IgD-negative memory B cell (primary cell): ENCODE results near the gene ZCCHC2. TPM values are rescaled to one million over a fixed set of nuclear protein-coding genes. Genes with fewer than 3 reads are reported as not detected.

Experiments
- H3K27ac Mint-ChIP-seq, 3 donors: one replicate each; pipeline ENCODE4 v1.8.0; 2020 to 2022; ENCODE audit warnings: mild to moderate bottlenecking in 3 of 3, mixed read lengths in 3 of 3, moderate library complexity in 1 of 3
- H3K27me3 Mint-ChIP-seq: one replicate; pipeline ENCODE4 v1.8.0; 2021; ENCODE audit warnings: mixed read lengths
- H3K36me3 Mint-ChIP-seq: one replicate; pipeline ENCODE4 v1.8.0; 2020; ENCODE audit warnings: mild to moderate bottlenecking, mixed read lengths
- H3K4me1 Mint-ChIP-seq, 3 donors: one replicate each; pipeline ENCODE4 v1.8.0; 2020 to 2022; ENCODE audit warnings: mixed read lengths in 3 of 3, mild to moderate bottlenecking in 1 of 3
- H3K4me3 Mint-ChIP-seq, 4 donors: one replicate each; pipeline ENCODE4 v1.8.0; 2020 to 2022; ENCODE audit warnings: mild to moderate bottlenecking in 4 of 4, mixed read lengths in 4 of 4, moderate library complexity in 3 of 4
- H3K9me3 Mint-ChIP-seq, 3 donors: one replicate each; pipeline ENCODE4 v1.8.0; 2020 to 2021; ENCODE audit warnings: mixed read lengths in 3 of 3, mild to moderate bottlenecking in 1 of 3
- polyA plus RNA-seq: library from polyadenylated mRNA; unstranded; fragments of 300-500 nt; fragmentation: Illumina TruSeq; gene quantifications from one replicate; pipeline ENCODE4 v1.2.3, GENCODE V29; 2021

ZCCHC2 gene
- polyA plus RNA-seq, 1 donor from 2014 or later = 2.9 TPM

DNA sequence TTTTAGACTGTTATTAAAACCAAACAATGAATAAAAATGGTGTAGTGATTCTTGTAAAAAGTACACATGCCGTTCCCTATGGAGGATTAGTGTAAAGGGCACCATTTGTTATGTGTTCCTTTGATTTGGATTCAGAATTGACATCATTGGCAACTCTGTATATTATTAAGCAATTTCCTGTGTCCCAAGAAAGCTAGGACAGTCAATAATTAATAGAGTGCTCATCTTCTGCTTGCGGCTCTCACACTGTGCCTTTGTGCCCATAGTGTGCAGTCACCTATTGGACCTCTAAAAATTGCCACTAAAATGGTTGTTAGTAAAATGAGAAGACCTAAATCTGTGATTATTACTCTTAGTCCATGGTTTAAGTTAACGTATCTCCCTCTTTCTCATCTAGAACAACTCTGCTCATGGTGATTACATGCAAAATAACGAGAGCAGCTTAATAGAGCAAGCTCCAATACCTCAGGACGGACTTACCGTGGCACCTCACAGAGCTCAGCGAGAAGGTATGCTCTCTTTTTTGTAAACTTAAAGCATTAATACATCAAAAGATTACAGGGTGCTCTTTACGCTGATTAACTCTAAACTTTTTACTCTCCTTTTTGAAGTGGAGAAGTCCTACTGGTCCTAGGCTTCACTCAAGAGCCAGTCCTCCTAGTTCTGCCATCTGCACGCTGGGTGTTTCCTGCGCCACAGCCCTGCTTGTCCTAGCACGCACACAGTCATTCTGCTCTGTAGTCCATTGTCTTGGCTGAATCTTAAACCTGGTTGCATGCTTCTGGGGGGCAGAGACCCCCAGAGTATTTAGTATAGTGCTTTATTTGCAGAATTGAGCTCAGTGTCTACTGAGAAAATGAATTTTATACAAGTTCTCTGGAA, 16.7 kb downstream of the ZCCHC2 start:
- H3K4me1 Mint-ChIP-seq = peaks cover 20 to 34% (median 26%) of the 10 kb centered on the region in 3 donors

DNA sequence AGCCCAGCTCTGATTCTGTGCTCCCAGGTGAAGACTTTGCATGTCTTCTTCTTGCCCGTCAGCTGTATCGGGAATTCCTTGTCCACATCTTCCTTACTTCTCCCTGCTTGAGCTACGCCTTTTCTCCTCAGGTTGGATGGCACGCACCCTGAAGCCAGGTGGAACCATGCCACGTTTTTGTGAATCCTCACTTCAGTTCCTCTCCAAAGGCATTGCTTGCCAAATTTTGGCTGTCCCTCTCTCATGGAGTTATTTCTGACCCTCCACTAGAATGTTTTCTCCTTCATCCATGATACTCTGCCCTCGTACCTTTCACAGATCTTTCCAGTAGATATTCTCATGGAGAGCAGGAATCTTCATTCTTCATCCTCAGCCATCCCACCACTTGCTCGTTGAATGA, 20.2 kb downstream of the ZCCHC2 start:
- Mint-ChIP-seq H3K9me3 (no peaks in the 10 kb centered on the region), H3K4me3 (no peak overlapping the region), H3K4me1 (peaks cover 2 to 9% (median 4%) of the 10 kb centered on the region in 3 donors), H3K27ac (peak overlapping the region in 1 of 3 donors; percentile 9), H3K27me3 (no peaks in the 10 kb centered on the region), H3K36me3 (peaks cover 3% of the 10 kb centered on the region)

More for the DNA sequence above, 16.7 kb downstream of the ZCCHC2 start:
- Mint-ChIP-seq H3K9me3 (no peaks in the 10 kb centered on the region), H3K27ac (peak overlapping the region in 1 of 3 donors; percentile 73), H3K36me3 (no peaks in the 10 kb centered on the region), H3K27me3 (no peaks in the 10 kb centered on the region), H3K4me3 (no peak overlapping the region)

DNA sequence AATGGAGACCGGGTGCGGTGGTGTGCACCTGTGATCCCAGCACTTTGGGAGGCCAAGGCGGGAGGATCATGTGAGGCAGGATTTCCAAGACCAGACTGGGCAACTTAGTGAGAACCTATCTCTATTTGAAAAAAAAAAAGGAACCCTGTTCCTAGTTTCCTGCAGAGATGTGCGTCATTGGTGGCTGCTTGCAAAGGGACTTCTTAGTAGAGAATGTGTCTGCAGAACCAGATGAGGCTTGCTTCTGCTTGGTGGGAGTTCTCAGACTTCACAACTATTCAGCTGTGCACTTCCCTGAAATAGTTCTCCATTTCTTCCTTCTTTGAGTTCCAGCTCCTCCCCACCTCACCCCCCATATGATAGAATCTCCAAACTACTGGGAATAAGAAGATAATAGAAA, 22.3 kb downstream of the ZCCHC2 start:
- no peaks in the 10 kb centered on the region for H3K9me3 Mint-ChIP-seq
- H3K27me3 Mint-ChIP-seq = no peaks in the 10 kb centered on the region
- H3K36me3 Mint-ChIP-seq = peaks cover 3% of the 10 kb centered on the region
- H3K4me3 Mint-ChIP-seq = no peak overlapping the region
- no peak overlapping the region for H3K27ac Mint-ChIP-seq
- peaks cover 0 to 4% (median 2%) of the 10 kb centered on the region in 3 donors for H3K4me1 Mint-ChIP-seq

DNA sequence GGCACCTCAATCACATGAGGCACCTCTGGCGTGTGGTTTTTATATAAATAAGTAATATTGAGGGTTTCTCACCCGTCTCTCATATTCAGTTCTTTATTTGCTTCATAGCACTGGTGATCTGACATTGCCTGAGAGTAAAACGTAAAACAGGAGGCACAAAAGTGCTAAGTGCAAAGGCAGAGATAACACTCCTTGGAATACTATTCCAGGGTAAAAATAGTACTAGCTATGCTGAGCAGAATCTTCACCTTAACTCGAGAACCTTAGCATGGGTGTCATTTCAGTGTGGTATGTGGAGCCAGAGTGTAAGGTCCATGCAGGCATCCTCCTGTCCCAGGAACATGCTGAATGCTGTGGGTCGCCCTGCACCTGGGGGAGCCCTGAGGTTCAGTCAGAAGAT, 26.9 kb downstream of the ZCCHC2 start:
- Mint-ChIP-seq H3K36me3 (peaks cover 8% of the 10 kb centered on the region), H3K4me1 (peaks cover 8 to 12% (median 10%) of the 10 kb centered on the region in 3 donors), H3K4me3 (no peak overlapping the region), H3K27me3 (no peaks in the 10 kb centered on the region), H3K9me3 (no peaks in the 10 kb centered on the region), H3K27ac (no peak overlapping the region)

DNA sequence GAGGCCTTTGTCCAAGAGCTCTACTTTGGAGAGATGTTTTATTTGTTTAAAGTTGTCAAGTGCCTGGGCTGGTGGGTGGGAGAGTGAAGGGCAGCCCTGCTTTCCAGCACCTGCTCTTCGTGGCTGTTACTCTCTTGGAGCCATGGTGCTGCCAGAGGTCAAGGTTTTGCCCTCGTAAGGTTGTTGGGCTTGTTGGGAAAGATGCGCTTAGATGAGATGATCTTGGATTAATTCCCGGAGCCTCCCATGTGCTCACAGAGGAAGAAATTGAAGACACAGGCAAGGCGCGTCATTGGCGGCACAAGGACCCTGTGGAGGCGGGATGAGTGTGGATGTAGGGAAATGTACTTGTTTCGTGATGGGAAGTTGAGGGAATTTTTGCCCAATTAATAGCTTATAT, 27.9 kb downstream of the ZCCHC2 start:
- Mint-ChIP-seq H3K27me3 (no peaks in the 10 kb centered on the region), H3K4me3 (no peak overlapping the region), H3K4me1 (peaks cover 8 to 12% (median 10%) of the 10 kb centered on the region in 3 donors), H3K9me3 (no peaks in the 10 kb centered on the region), H3K27ac (peak overlapping the region in 1 of 3 donors; percentile 39), H3K36me3 (peaks cover 7% of the 10 kb centered on the region)

DNA sequence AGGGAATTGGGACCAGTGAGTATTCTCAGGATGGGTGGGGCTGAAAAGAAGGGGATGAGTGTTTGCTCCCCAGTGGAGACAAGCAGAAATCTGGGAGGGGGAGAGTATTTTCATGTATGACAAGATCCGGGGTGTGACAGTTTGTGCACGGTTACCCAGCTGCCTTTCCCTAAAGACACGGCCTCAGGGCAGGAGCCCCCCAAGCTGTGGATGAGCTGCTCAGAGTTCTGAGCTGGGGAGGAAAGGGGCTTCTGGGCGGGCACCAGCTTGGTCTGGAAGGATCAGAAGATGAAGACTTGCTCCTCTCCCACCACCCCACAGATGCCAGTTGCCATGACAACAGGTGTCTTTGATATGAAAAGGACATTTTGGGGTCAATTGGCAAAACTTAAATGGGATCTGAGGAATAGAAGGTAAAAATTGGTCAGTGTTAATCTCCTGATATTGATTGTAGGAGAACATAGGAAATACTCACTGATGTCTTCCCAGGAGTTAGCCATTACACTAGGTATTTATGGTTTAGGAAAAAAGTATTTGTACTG, 29.2 kb downstream of the ZCCHC2 start:
- Mint-ChIP-seq H3K4me3 (no peak overlapping the region), H3K36me3 (peaks cover 8% of the 10 kb centered on the region), H3K27ac (no peak overlapping the region), H3K9me3 (no peaks in the 10 kb centered on the region), H3K27me3 (no peaks in the 10 kb centered on the region), H3K4me1 (peaks cover 8 to 14% (median 10%) of the 10 kb centered on the region in 3 donors)

DNA sequence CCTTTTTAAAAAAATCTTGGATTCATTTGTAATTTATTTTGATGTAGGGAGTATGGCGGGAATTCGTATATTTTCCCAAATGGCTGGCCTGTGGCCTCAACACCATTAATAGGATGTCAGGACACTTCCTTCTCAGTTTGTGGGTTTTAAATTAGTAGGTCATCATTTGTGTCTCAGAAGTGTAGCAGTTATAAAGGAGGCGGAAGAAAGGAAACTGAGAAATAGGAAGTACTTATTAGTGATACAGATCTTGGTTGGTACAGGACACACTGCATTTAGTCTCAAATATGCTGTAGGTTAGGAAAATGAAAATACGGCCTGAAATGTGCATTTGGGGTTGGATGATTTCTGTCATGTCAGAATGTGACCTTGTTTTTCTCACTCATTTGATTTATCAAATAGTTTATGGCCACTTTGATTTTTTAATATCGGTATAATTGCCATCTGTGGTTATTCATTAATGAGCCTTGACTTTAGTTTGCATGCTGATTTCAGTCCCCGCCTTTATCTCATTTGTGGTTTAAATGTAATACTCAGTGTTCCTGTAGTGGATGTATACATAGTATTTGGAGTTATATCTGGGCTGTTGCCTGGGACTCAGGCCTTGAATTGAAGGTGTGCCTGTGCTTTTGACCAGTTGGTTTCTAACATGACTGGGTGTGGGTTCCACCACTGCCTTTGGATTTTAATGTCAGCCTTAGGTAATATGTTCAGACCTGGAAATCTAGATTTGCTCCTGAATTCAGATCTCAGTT, 31.4 kb downstream of the ZCCHC2 start:
- Mint-ChIP-seq H3K27me3 (no peaks in the 10 kb centered on the region), H3K9me3 (no peaks in the 10 kb centered on the region), H3K4me3 (peak overlapping the region in 1 of 4 donors; percentile 9), H3K4me1 (peaks cover 14 to 26% (median 14%) of the 10 kb centered on the region in 3 donors), H3K36me3 (peaks cover 8% of the 10 kb centered on the region), H3K27ac (peak overlapping the region in 1 of 3 donors; percentile 36)

DNA sequence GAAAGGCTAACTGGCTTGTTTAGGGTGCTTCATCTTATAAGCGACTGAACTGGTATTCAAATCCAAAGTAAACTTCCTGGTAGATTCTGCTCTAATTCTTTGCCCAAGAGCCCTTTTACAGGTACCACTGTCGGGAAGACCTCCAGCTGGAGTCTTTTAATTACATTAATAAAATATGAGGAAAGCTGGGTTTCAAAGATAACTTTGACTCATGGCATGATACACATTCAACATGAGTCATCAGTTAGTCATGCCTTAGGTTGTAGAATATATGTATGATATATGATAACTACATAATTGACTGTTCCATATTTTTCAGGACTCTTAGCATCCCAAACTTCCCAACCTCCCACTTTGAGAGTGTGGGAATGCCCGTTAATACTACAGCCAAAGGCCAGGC, 32.3 kb downstream of the ZCCHC2 start:
- Mint-ChIP-seq H3K4me3 (no peak overlapping the region), H3K9me3 (no peaks in the 10 kb centered on the region), H3K27me3 (no peaks in the 10 kb centered on the region), H3K27ac (no peak overlapping the region), H3K4me1 (peaks cover 14 to 26% (median 14%) of the 10 kb centered on the region in 3 donors), H3K36me3 (peaks cover 8% of the 10 kb centered on the region)

DNA sequence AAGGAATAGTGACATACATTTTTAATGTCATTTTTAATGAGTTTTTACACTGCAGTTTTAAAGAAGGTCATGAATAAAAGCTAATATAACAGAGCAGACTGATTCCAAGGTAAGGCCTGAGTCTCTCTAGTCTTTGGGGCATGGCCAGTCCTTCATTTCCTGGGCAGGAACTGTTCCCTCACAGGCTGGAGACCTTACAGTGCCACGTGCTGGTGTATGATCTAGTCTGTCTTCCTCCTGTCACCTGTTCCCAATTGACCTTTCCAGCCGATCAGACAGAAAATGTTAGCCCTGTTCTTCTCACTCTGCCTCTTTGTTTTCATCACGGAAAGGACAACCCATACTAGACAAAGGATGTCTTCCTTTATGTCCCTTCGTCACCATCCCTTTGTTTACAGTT, 33.6 kb downstream of the ZCCHC2 start:
- Mint-ChIP-seq H3K36me3 (peaks cover 8% of the 10 kb centered on the region), H3K27me3 (no peaks in the 10 kb centered on the region), H3K4me3 (no peak overlapping the region), H3K27ac (no peak overlapping the region), H3K9me3 (no peaks in the 10 kb centered on the region), H3K4me1 (peaks cover 14 to 26% (median 14%) of the 10 kb centered on the region in 3 donors)

DNA sequence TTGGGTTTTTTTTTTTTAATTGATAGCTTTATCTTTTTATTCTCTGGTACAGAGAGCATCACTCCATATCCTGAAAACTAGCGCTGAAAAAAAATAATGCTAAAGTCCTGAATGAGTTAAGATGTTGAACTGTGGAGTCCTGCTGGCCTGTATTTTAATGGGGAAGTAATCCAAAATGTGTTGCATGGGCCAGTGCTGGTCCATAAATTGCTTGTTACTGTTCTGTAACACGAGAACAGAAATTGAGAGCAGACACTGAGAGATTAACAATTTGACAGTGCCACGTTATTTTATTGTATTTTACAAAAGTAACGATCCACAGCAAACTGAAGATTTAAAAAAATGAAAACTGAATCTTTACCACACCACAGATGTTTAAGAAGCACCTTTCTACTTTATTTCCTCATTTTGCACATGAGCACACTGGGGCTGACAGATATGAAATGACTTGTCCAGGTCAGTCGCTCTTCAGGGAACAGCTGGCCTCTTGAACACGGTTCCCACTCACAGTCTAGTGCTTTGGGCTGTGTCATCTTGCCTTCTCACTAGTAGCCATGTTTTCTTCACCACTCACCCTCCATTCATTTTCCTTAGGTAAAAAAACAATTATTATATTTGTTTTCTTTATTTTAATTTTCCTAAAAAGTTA, 35.3 kb downstream of the ZCCHC2 start:
- Mint-ChIP-seq H3K36me3 (peaks cover 10% of the 10 kb centered on the region), H3K9me3 (no peaks in the 10 kb centered on the region), H3K27ac (peak overlapping the region in 2 of 3 donors; percentile 12 to 43), H3K27me3 (no peaks in the 10 kb centered on the region), H3K4me1 (peaks cover 13 to 26% (median 14%) of the 10 kb centered on the region in 3 donors), H3K4me3 (no peak overlapping the region)

DNA sequence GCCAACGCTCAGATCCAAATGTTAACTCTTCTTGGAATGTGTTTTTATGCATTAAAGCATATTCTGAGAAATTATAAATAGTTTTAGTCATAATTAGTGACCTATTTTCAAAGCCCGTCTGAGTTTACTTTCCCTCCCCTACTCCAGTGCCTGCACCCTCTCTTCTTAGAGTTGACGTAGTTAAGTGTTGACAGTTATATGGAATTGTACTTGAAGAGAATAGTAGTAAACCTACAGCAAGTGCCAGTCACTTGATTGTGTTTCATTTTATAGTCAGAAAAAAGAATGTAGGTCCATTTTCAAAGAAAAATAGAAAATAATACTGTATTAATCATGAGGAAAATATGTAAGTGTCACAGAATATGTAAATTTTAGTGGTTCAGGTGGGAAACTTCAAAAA, 41.2 kb downstream of the ZCCHC2 start:
- H3K4me1 Mint-ChIP-seq = no peaks in the 10 kb centered on the region
- H3K4me3 Mint-ChIP-seq = no peak overlapping the region
- H3K36me3 Mint-ChIP-seq = peaks cover 7% of the 10 kb centered on the region
- H3K27me3 Mint-ChIP-seq = no peaks in the 10 kb centered on the region
- H3K27ac Mint-ChIP-seq = no peak overlapping the region
- no peaks in the 10 kb centered on the region for H3K9me3 Mint-ChIP-seq

DNA sequence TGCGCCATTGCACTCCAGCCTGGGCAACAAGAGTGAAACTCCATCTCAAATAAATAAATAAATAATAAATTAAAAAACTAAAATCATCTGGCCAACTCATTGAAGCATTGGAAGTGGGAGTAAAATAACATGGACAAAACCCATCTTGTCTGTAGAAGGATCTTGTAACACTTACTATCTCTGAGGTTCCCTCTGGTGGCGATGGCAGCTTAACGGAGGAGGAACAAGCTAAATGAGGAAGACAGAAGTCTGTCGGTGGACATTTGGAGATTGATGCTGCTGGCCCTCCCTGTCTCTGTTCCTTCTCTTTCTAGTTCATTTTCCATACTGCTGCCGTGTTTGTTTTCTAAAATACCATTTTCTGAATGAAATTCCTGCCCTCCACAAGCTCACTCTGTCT, 43.4 kb downstream of the ZCCHC2 start:
- no peaks in the 10 kb centered on the region for H3K9me3 Mint-ChIP-seq
- no peak overlapping the region for H3K4me3 Mint-ChIP-seq
- no peaks in the 10 kb centered on the region for H3K27me3 Mint-ChIP-seq
- no peaks in the 10 kb centered on the region for H3K4me1 Mint-ChIP-seq
- peak overlapping the region in 1 of 3 donors; percentile 4 for H3K27ac Mint-ChIP-seq
- peaks cover 18% of the 10 kb centered on the region for H3K36me3 Mint-ChIP-seq

DNA sequence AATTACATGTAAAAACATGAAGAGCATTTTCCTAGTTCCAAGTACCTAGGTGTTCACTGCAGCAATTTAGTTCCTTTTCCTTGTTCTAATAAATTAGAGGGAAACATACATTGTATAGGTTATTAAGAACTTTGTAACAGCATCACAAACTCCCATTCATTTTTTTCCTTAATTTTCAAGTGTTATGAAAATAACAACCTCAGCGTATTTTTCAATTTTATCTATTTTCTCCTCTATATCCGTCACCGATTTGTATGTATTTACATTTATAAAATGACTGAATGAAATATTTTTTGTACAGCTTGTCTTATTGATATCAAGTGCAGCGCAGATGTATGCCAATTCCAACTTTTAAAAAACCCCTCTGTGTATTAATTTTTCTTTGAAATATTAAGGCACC, 44.0 kb downstream of the ZCCHC2 start:
- Mint-ChIP-seq H3K9me3 (no peaks in the 10 kb centered on the region), H3K36me3 (peaks cover 20% of the 10 kb centered on the region), H3K27ac (no peak overlapping the region), H3K4me1 (no peaks in the 10 kb centered on the region), H3K4me3 (no peak overlapping the region), H3K27me3 (no peaks in the 10 kb centered on the region)

DNA sequence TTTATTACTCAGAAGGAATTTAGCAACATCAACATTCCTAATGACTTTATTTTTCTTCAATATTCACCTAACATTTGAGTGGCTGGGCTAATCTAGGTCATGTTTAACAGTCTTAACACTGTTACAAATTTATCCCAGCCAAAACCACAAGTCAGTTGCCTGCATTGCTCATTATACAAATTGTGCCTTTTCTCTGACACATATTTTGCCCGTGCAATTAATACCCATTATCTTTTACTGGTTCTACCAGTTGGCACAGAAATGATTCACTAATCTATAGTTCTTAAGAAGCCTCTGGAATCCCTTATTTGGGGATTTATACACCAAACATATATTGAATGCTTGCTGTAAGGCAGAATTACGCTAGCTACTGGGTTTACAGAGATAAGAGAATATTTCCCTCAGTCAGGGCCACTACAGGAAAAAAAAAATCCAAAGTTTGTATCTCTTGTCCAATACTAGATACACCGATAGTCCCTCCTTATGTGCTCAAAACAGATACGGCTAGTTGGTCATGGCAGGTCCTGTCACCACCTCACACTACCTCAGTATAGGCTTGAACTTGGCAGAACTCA, 46.3 kb downstream of the ZCCHC2 start:
- H3K27me3 Mint-ChIP-seq = no peaks in the 10 kb centered on the region
- H3K4me1 Mint-ChIP-seq = no peaks in the 10 kb centered on the region
- no peaks in the 10 kb centered on the region for H3K9me3 Mint-ChIP-seq
- H3K27ac Mint-ChIP-seq = no peak overlapping the region
- peaks cover 26% of the 10 kb centered on the region for H3K36me3 Mint-ChIP-seq
- H3K4me3 Mint-ChIP-seq = no peak overlapping the region
